KMS-11 (cell line): ENCODE data around the gene NMRK1.

Source experiments
- H2AFZ ChIP-seq: fragments of 200-600 bp; sonication (generic); 2 replicates; pipeline ENCODE4 v1.6.1; 2016; ENCODE audit warnings: antibody characterized with exemption, mixed run types, low read depth
- H3K27ac ChIP-seq: fragments of 200-600 bp; sonication (generic); 2 replicates; pipeline ENCODE4 v1.6.1; 2016; ENCODE audit warnings: mild to moderate bottlenecking, mixed run types
- H3K27me3 ChIP-seq: fragments of 200-600 bp; sonication (generic); 2 replicates; pipeline ENCODE4 v1.6.1; 2017; ENCODE audit warnings: mild to moderate bottlenecking, low read depth, mixed run types, moderate library complexity; ENCODE audit not compliant: insufficient read depth
- H3K36me3 ChIP-seq: fragments of 200-600 bp; sonication (generic); 2 replicates; pipeline ENCODE4 v1.6.1; 2017; ENCODE audit warnings: mild to moderate bottlenecking, mixed run types; ENCODE audit not compliant: insufficient read depth
- H3K4me1 ChIP-seq: fragments of 200-600 bp; sonication (generic); 2 replicates; pipeline ENCODE4 v1.6.1; 2016; ENCODE audit warnings: mild to moderate bottlenecking, low read depth, mixed run types; ENCODE audit not compliant: poor library complexity, severe bottlenecking
- H3K4me2 ChIP-seq: fragments of 200-600 bp; sonication (generic); 2 replicates; pipeline ENCODE4 v1.7.0; 2016; ENCODE audit warnings: mild to moderate bottlenecking, mixed run types
- H3K4me3 ChIP-seq: fragments of 200-600 bp; sonication (generic); IDR thresholded peaks from 2 replicates; pipeline ENCODE4 v1.6.1; 2017; ENCODE audit warnings: low read depth, low read length, mixed read lengths; ENCODE audit not compliant: insufficient read depth
- H3K79me2 ChIP-seq: fragments of 200-600 bp; sonication (generic); 2 replicates; pipeline ENCODE4 v1.6.1; 2016; ENCODE audit warnings: low read depth, mixed run types; ENCODE audit not compliant: insufficient read depth
- H3K9ac ChIP-seq: fragments of 200-600 bp; sonication (generic); 2 replicates; pipeline ENCODE4 v1.6.1; 2016; ENCODE audit warnings: mild to moderate bottlenecking, mixed run types
- H4K20me1 ChIP-seq: fragments of 200-600 bp; sonication (generic); 2 replicates; pipeline ENCODE4 v1.6.1; 2016; ENCODE audit warnings: mild to moderate bottlenecking, mixed run types; ENCODE audit not compliant: insufficient read depth
- CTCF ChIP-seq: fragments of 200-600 bp; sonication (generic); conservative IDR thresholded peaks from 2 replicates; pipeline ENCODE4 v1.6.1; 2017; ENCODE audit warnings: low read depth, mild to moderate bottlenecking, antibody characterized with exemption, low read length, moderate library complexity, mixed read lengths

Gene NMRK1

DNA sequence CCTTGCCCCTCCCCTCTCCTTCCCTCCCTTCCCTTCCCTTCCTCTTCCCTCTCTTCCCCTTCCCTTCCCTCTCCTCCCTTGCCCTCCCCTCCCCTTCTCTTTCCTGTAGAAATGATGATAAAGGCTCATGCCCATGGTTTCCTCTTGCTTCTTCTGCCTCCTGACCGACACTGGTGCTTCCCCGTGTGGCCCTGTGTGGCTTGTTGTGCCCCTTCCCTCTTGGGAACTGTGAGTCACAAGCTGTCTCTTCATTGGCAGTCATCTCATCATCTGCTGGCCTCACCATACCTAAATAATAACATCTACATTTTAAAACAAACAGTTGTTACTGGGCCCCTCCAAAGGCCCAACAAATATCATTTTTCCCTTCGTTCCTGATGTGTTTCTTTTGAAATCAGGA is 48.2 kb downstream of the NMRK1 start:
- no peak for TF ChIP-seq CTCF
- Histone ChIP-seq H3K27ac (no peak overlapping the region), H3K9ac (no peak overlapping the region), H3K79me2 (no peaks in the 10 kb centered on the region), H4K20me1 (no peaks in the 10 kb centered on the region), H3K4me1 (no peaks in the 10 kb centered on the region), H3K4me2 (no peak overlapping the region), H3K36me3 (no peaks in the 10 kb centered on the region), H2AFZ (no peak overlapping the region), H3K4me3 (no peak overlapping the region), H3K27me3 (no peaks in the 10 kb centered on the region)

GRCh38 chr9:75039009-75039408 is 48.9 kb downstream of the NMRK1 start:
- H2AFZ ChIP-seq = no peak overlapping the region
- no peaks in the 10 kb centered on the region for H3K79me2 ChIP-seq
- no peaks in the 10 kb centered on the region for H3K27me3 ChIP-seq
- H3K4me2 ChIP-seq = no peak overlapping the region
- H3K4me1 ChIP-seq = no peaks in the 10 kb centered on the region
- H3K4me3 ChIP-seq = no peak overlapping the region
- H4K20me1 ChIP-seq = no peaks in the 10 kb centered on the region
- TF ChIP-seq CTCF = no peak
- H3K9ac ChIP-seq = no peak overlapping the region
- no peaks in the 10 kb centered on the region for H3K36me3 ChIP-seq
- no peak overlapping the region for H3K27ac ChIP-seq

DNA sequence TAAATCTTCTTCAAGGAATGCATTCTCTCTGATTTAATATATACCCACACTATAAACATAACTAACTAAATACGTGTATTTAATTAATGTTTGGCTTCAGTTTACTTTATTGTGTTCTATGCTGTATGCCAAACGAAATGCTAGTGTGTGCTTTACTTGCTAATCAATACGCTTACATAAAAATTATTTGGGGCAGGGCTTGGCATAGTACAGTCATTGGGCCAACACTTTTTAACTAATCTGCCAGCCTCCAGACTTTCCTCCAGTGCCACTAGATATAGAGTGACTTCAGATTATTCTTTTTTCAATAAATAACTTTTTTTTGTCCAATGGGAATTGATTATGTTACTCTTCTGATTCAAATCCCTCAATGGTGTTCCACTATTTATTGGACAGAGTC is 51.2 kb downstream of the NMRK1 start:
- Histone ChIP-seq H3K4me3 (no peak overlapping the region), H3K27me3 (no peaks in the 10 kb centered on the region), H2AFZ (no peak overlapping the region), H3K27ac (no peak overlapping the region), H3K4me2 (no peak overlapping the region), H3K79me2 (no peaks in the 10 kb centered on the region), H3K9ac (no peak overlapping the region), H4K20me1 (no peaks in the 10 kb centered on the region), H3K36me3 (no peaks in the 10 kb centered on the region), H3K4me1 (no peaks in the 10 kb centered on the region)
- TF ChIP-seq CTCF = no peak

GRCh38 chr9:75033791-75034473 is 54.0 kb downstream of the NMRK1 start:
- no peak overlapping the region for H2AFZ ChIP-seq
- no peaks in the 10 kb centered on the region for H3K27me3 ChIP-seq
- H3K79me2 ChIP-seq = no peaks in the 10 kb centered on the region
- no peaks in the 10 kb centered on the region for H3K36me3 ChIP-seq
- H3K4me2 ChIP-seq = no peak overlapping the region
- H3K4me3 ChIP-seq = no peak overlapping the region
- no peaks in the 10 kb centered on the region for H4K20me1 ChIP-seq
- TF ChIP-seq CTCF = no peak
- peaks cover under 1% of the 10 kb centered on the region for H3K4me1 ChIP-seq
- H3K9ac ChIP-seq = no peak overlapping the region
- no peak overlapping the region for H3K27ac ChIP-seq
